ENCODE measurements around the gene ADGRV1. TPM values are rescaled to one million over a fixed set of nuclear protein-coding genes. Genes with fewer than 3 reads are reported as not detected.

The ADGRV1 gene
- total RNA-seq, 1 donor from 2014 or later, result 18.2 TPM

GRCh38 chr5:90902170-90902569, 343.6 kb downstream of the ADGRV1 start:
- DNase-seq, result no peak
- no peaks in the 10 kb centered on the region for H3K36me3 Mint-ChIP-seq (ENCODE audit: unreplicated experiment)
- no peak overlapping the region for H3K27ac Mint-ChIP-seq (ENCODE audit: unreplicated experiment)
- no peaks in the 10 kb centered on the region for H3K4me1 Mint-ChIP-seq (ENCODE audit: low read depth, unreplicated experiment)
- TF ChIP-seq CTCF (IDR thresholded peaks at IDR 0.05; ENCODE audit: partially characterized antibody, unreplicated experiment), result no peak
- H3K9me3 Mint-ChIP-seq (ENCODE audit: unreplicated experiment), result no peaks in the 10 kb centered on the region
- H3K4me3 Mint-ChIP-seq (ENCODE audit: unreplicated experiment), result no peak overlapping the region
- no peaks in the 10 kb centered on the region for H3K27me3 Mint-ChIP-seq (ENCODE audit: unreplicated experiment)

- DNase-seq, result no peak
- no peak overlapping the region for H3K4me3 Mint-ChIP-seq (ENCODE audit: unreplicated experiment)
- H3K36me3 Mint-ChIP-seq (ENCODE audit: unreplicated experiment), result no peaks in the 10 kb centered on the region
- TF ChIP-seq CTCF (IDR thresholded peaks at IDR 0.05; ENCODE audit: partially characterized antibody, unreplicated experiment), result no peak
- H3K4me1 Mint-ChIP-seq (ENCODE audit: low read depth, unreplicated experiment), result no peaks in the 10 kb centered on the region
- no peaks in the 10 kb centered on the region for H3K27me3 Mint-ChIP-seq (ENCODE audit: unreplicated experiment)
- H3K9me3 Mint-ChIP-seq (ENCODE audit: unreplicated experiment), result no peaks in the 10 kb centered on the region
- H3K27ac Mint-ChIP-seq (ENCODE audit: unreplicated experiment), result no peak overlapping the region
Measured at GRCh38 chr5:90902651-90903386, 344.2 kb downstream of the ADGRV1 start.

- Mint-ChIP-seq H3K27me3 (ENCODE audit: unreplicated experiment) (no peaks in the 10 kb centered on the region), H3K36me3 (ENCODE audit: unreplicated experiment) (no peaks in the 10 kb centered on the region), H3K4me3 (ENCODE audit: unreplicated experiment) (no peak overlapping the region), H3K9me3 (ENCODE audit: unreplicated experiment) (no peaks in the 10 kb centered on the region), H3K27ac (ENCODE audit: unreplicated experiment) (no peak overlapping the region), H3K4me1 (ENCODE audit: low read depth, unreplicated experiment) (no peaks in the 10 kb centered on the region)
- no peak for TF ChIP-seq CTCF (IDR thresholded peaks at IDR 0.05; ENCODE audit: partially characterized antibody, unreplicated experiment)
- DNase-seq, result no peak
Measured at GRCh38 chr5:90909101-90909503, 350.5 kb downstream of the ADGRV1 start.

GRCh38 chr5:90909940-90910339, 351.3 kb downstream of the ADGRV1 start:
- Mint-ChIP-seq H3K27me3 (ENCODE audit: unreplicated experiment) (no peaks in the 10 kb centered on the region), H3K4me1 (ENCODE audit: low read depth, unreplicated experiment) (no peaks in the 10 kb centered on the region), H3K4me3 (ENCODE audit: unreplicated experiment) (no peak overlapping the region), H3K27ac (ENCODE audit: unreplicated experiment) (no peak overlapping the region), H3K36me3 (ENCODE audit: unreplicated experiment) (no peaks in the 10 kb centered on the region), H3K9me3 (ENCODE audit: unreplicated experiment) (no peaks in the 10 kb centered on the region)
- no peak for TF ChIP-seq CTCF (IDR thresholded peaks at IDR 0.05; ENCODE audit: partially characterized antibody, unreplicated experiment)
- DNase-seq, result no peak

- TF ChIP-seq CTCF (IDR thresholded peaks at IDR 0.05; ENCODE audit: partially characterized antibody, unreplicated experiment), result no peak
- H3K36me3 Mint-ChIP-seq (ENCODE audit: unreplicated experiment), result no peaks in the 10 kb centered on the region
- no peaks in the 10 kb centered on the region for H3K27me3 Mint-ChIP-seq (ENCODE audit: unreplicated experiment)
- no peak for DNase-seq
- H3K4me1 Mint-ChIP-seq (ENCODE audit: low read depth, unreplicated experiment), result peaks cover 7% of the 10 kb centered on the region
- no peak overlapping the region for H3K27ac Mint-ChIP-seq (ENCODE audit: unreplicated experiment)
- no peaks in the 10 kb centered on the region for H3K9me3 Mint-ChIP-seq (ENCODE audit: unreplicated experiment)
- no peak overlapping the region for H3K4me3 Mint-ChIP-seq (ENCODE audit: unreplicated experiment)
Measured at GRCh38 chr5:90911169-90911568, 352.6 kb downstream of the ADGRV1 start.

All from glutamatergic neuron (in vitro differentiated cells).